GM23248 (cell line): Measurements from ENCODE around the gene HPN. TPM values are rescaled to one million over a fixed set of nuclear protein-coding genes. Genes with fewer than 3 reads are reported as not detected.

Experiments used
- DNase-seq: peaks from one replicate; pipeline ENCODE4 v3.0.0-alpha.2; 2015
- H2AFZ ChIP-seq: fragments of 200-600 bp; sonication (generic); 2 replicates; pipeline ENCODE4 v1.6.1; 2016; ENCODE audit warnings: antibody characterized with exemption
- H3F3A ChIP-seq: fragments of 200-600 bp; sonication (generic); 2 replicates; pipeline ENCODE4 v1.6.1; 2016; ENCODE audit warnings: mild to moderate bottlenecking, antibody characterized with exemption, mixed run types; ENCODE audit not compliant: insufficient read depth
- H3K27ac ChIP-seq: fragments of 200-600 bp; sonication (generic); 2 replicates; pipeline ENCODE4 v1.5.1; 2016; ENCODE audit warnings: mild to moderate bottlenecking
- H3K27me3 ChIP-seq: fragments of 200-600 bp; sonication (generic); replicated peaks from 2 replicates; pipeline ENCODE4 v1.6.1; 2016; ENCODE audit warnings: mild to moderate bottlenecking; ENCODE audit not compliant: insufficient read depth
- H3K36me3 ChIP-seq: fragments of 200-600 bp; sonication (generic); 2 replicates; pipeline ENCODE4 v1.6.1; 2016; ENCODE audit warnings: low read depth, mild to moderate bottlenecking
- H3K4me1 ChIP-seq: fragments of 200-600 bp; sonication (generic); 2 replicates; pipeline ENCODE4 v1.6.1; 2016; ENCODE audit warnings: mild to moderate bottlenecking; ENCODE audit not compliant: insufficient read depth
- H3K4me2 ChIP-seq: fragments of 200-600 bp; sonication (generic); one replicate; pipeline ENCODE4 v1.6.1; 2016; ENCODE audit warnings: mild to moderate bottlenecking; ENCODE audit not compliant: unreplicated experiment
- H3K4me3 ChIP-seq: fragments of 200-600 bp; sonication (generic); 2 replicates; pipeline ENCODE4 v1.5.1; 2016; ENCODE audit warnings: mild to moderate bottlenecking
- H3K79me2 ChIP-seq: fragments of 200-600 bp; sonication (generic); 2 replicates; pipeline ENCODE4 v1.6.1; 2016; ENCODE audit warnings: mild to moderate bottlenecking; ENCODE audit not compliant: insufficient read depth
- H3K9ac ChIP-seq: fragments of 200-600 bp; sonication (generic); 2 replicates; pipeline ENCODE4 v1.6.1; 2016; ENCODE audit warnings: mild to moderate bottlenecking
- H3K9me2 ChIP-seq: fragments of 200-600 bp; sonication (generic); 2 replicates; pipeline ENCODE4 v1.6.1; 2016; ENCODE audit warnings: mixed run types, mild to moderate bottlenecking, moderate library complexity; ENCODE audit not compliant: insufficient read depth
- H3K9me3 ChIP-seq: fragments of 200-600 bp; sonication (generic); one replicate; pipeline ENCODE4 v1.6.1; 2017; ENCODE audit warnings: low read depth
- H4K20me1 ChIP-seq: fragments of 200-600 bp; sonication (generic); 2 replicates; pipeline ENCODE4 v1.6.0; 2016; ENCODE audit not compliant: insufficient read depth
- EZH2 ChIP-seq: fragments of 200-600 bp; sonication (generic); IDR thresholded peaks from 2 replicates; pipeline ENCODE4 v1.6.1; 2018; ENCODE audit warnings: antibody characterized with exemption, mild to moderate bottlenecking; ENCODE audit not compliant: insufficient read depth, poor library complexity, severe bottlenecking
- EZH2phosphoT487 ChIP-seq: fragments of 200-600 bp; sonication (generic); IDR thresholded peaks from 2 replicates; pipeline ENCODE4 v1.6.1; 2018; ENCODE audit warnings: antibody characterized with exemption, moderate library complexity, mild to moderate bottlenecking, low read depth; ENCODE audit not compliant: insufficient read depth
- WGBS, 2 experiments: methylation state at CpG; one replicate each; pipeline ENCODE4 v1.1.6; 2015 to 2017; ENCODE audit warnings: low lambda C conversion rate in 2 of 2, low coverage in 1 of 2; ENCODE audit errors: missing lambda C conversion rate in 2 of 2; 5-methylcytosine and 5-hydroxymethylcytosine counted together
- in situ Hi-C: fragments of 300-500 bp; cut with MboI; formaldehyde crosslinking; loops from 2 replicates; pipeline ENCODE4 v1.15.0; 2020
- polyA plus RNA-seq: library from polyadenylated mRNA; unstranded; fragments of >200 nt; fragmentation: Nextera tagmentation; extraction: Ambion mirVana; gene quantifications from 2 replicates; pipeline ENCODE4 v1.2.1, GENCODE V29; 2016
- total RNA-seq: library from RNA; depleted of rRNA; stranded (reverse); fragments of >200 nt; shearing (Covaris generic); gene quantifications from 2 replicates; pipeline ENCODE4 v1.2.3, GENCODE V29; 2014

Gene HPN
- total and polyA plus RNA-seq, 2 experiments from 2014 or later = not detected

DNA sequence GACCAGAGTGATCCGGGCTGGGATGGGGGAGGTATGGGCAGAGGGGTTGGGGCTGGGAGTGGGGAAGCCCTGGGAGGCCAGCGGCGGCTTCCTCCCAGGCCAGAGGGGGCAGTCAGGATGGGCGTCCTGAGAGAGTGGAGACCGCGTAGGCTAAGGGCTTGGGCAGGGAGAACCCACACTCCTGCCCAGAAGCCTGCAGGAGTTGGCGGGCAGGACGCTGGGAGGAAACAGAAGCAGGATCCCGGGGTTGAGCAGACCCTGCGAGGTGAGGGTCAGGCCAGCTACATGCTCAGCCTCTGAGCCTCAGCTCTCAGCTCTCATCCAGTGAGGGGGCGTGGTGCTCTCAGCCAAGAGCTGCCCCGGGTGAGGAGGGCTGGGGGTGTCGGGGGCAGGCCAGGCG lies 19.1 kb upstream of the HPN start:
- TF ChIP-seq EZH2 = no peak
- no peak for TF ChIP-seq EZH2phosphoT487
- Histone ChIP-seq H3K4me3 (no peak overlapping the region), H3K4me2 (no peak overlapping the region), H4K20me1 (no peaks in the 10 kb centered on the region), H3K36me3 (no peaks in the 10 kb centered on the region; the same call in 1 of the 2 replicates), H2AFZ (no peak overlapping the region), H3K9me3 (no peaks in the 10 kb centered on the region), H3K9ac (no peak overlapping the region), H3K79me2 (no peaks in the 10 kb centered on the region), H3K27me3 (no peaks in the 10 kb centered on the region), H3K4me1 (no peaks in the 10 kb centered on the region), H3K27ac (no peak overlapping the region), H3K9me2 (no peaks in the 10 kb centered on the region), H3F3A (no peaks in the 10 kb centered on the region)
- no peak for DNase-seq
- in situ Hi-C loops = no loop called here
- 85 to 92% methylated on average over 7 to 14 of the region's 14 CpGs for WGBS, 2 experiments

- no peak overlapping the region for H3K4me2 ChIP-seq
- no peak overlapping the region for H3K4me3 ChIP-seq
- no peaks in the 10 kb centered on the region; the same call in 1 of the 2 replicates for H3K36me3 ChIP-seq
- H3K27me3 ChIP-seq = no peaks in the 10 kb centered on the region
- no peak for DNase-seq
- no peaks in the 10 kb centered on the region for H3F3A ChIP-seq
- in situ Hi-C loops = no loop called here
- TF ChIP-seq EZH2phosphoT487 (no peak), EZH2 (no peak)
- 84 to 85% methylated on average over 17 to 19 of the region's 19 CpGs for WGBS, 2 experiments
- H3K27ac ChIP-seq = no peak overlapping the region
- no peak overlapping the region for H2AFZ ChIP-seq
- H3K9ac ChIP-seq = no peak overlapping the region
- no peaks in the 10 kb centered on the region for H3K9me3 ChIP-seq
- no peaks in the 10 kb centered on the region for H3K79me2 ChIP-seq
- no peaks in the 10 kb centered on the region for H4K20me1 ChIP-seq
- no peaks in the 10 kb centered on the region for H3K4me1 ChIP-seq
- no peaks in the 10 kb centered on the region for H3K9me2 ChIP-seq
These were observed 18.1 kb upstream of the HPN start for GRCh38 chr19:35023428-35023827.

- H3K9ac ChIP-seq = no peak overlapping the region
- no peak overlapping the region for H3K4me2 ChIP-seq
- H3K27me3 ChIP-seq = no peaks in the 10 kb centered on the region
- H3K27ac ChIP-seq = no peak overlapping the region
- TF ChIP-seq EZH2 (no peak), EZH2phosphoT487 (no peak)
- 93 to 94% methylated on average over 6 of the region's 6 CpGs for WGBS, 2 experiments
- H3K4me3 ChIP-seq = no peak overlapping the region
- no peaks in the 10 kb centered on the region; the same call in 1 of the 2 replicates for H3K36me3 ChIP-seq
- no peaks in the 10 kb centered on the region for H3F3A ChIP-seq
- H3K79me2 ChIP-seq = no peaks in the 10 kb centered on the region
- no peaks in the 10 kb centered on the region for H3K9me3 ChIP-seq
- H3K9me2 ChIP-seq = no peaks in the 10 kb centered on the region
- H3K4me1 ChIP-seq = no peaks in the 10 kb centered on the region
- no peak overlapping the region for H2AFZ ChIP-seq
- H4K20me1 ChIP-seq = no peaks in the 10 kb centered on the region
- no peak for DNase-seq
- in situ Hi-C loops = no loop called here
These were observed 17.4 kb upstream of the HPN start for GRCh38 chr19:35024095-35024494.

GRCh38 chr19:35025969-35026368 lies 15.6 kb upstream of the HPN start:
- Histone ChIP-seq H4K20me1 (no peaks in the 10 kb centered on the region), H3K27me3 (no peaks in the 10 kb centered on the region), H3K4me3 (no peak overlapping the region), H3K27ac (no peak overlapping the region), H3F3A (no peaks in the 10 kb centered on the region), H3K36me3 (no peaks in the 10 kb centered on the region), H3K4me2 (no peak overlapping the region), H3K9me2 (no peaks in the 10 kb centered on the region), H3K4me1 (no peaks in the 10 kb centered on the region), H3K9me3 (no peaks in the 10 kb centered on the region), H3K79me2 (no peaks in the 10 kb centered on the region), H2AFZ (no peak overlapping the region), H3K9ac (no peak overlapping the region)
- TF ChIP-seq EZH2 (no peak), EZH2phosphoT487 (no peak)
- WGBS, 2 experiments = 89% methylated on average over 13 to 21 of the region's 21 CpGs
- in situ Hi-C loops = no loop called here
- no peak for DNase-seq

DNA sequence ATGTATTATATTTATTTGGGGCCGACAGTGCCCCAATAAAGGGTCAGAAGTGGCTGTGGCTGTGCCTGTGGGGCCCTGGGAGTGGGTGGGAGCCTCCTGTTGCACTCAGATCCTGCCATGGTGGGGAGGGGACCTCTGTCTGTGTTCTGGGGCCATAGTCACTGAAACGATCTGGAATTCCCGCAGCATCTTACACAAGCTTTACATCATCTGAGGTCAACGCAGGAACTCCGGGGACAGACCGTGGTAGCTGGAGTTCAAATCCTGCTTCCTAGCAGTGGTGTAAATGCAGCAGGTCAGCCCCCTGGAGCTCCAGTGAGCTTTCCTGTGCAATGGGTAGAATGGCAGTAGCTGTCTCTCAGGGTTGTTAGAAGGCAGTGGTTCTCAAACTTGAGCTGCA lies 15.1 kb upstream of the HPN start:
- Histone ChIP-seq H3K4me2 (no peak overlapping the region), H3K36me3 (no peaks in the 10 kb centered on the region), H3K27ac (no peak overlapping the region), H3F3A (peaks cover 4% of the 10 kb centered on the region), H3K9me3 (no peaks in the 10 kb centered on the region), H3K4me1 (no peaks in the 10 kb centered on the region), H3K27me3 (no peaks in the 10 kb centered on the region), H3K4me3 (no peak overlapping the region), H4K20me1 (no peaks in the 10 kb centered on the region), H3K9ac (no peak overlapping the region), H3K79me2 (no peaks in the 10 kb centered on the region), H3K9me2 (no peaks in the 10 kb centered on the region), H2AFZ (no peak overlapping the region)
- 85 to 91% methylated on average over 6 of the region's 6 CpGs for whole genome bisulfite sequencing, 2 experiments
- no peak for DNase-seq
- TF ChIP-seq EZH2 (no peak), EZH2phosphoT487 (no peak)
- in situ Hi-C loops = no loop called here
